ENCODE results near the gene CUEDC2. TPM values are rescaled to one million over a fixed set of nuclear protein-coding genes. Genes with fewer than 3 reads are reported as not detected.

CUEDC2 gene
- total RNA-seq, 1 experiment from 2014 or later, result 64.5 TPM

DNA sequence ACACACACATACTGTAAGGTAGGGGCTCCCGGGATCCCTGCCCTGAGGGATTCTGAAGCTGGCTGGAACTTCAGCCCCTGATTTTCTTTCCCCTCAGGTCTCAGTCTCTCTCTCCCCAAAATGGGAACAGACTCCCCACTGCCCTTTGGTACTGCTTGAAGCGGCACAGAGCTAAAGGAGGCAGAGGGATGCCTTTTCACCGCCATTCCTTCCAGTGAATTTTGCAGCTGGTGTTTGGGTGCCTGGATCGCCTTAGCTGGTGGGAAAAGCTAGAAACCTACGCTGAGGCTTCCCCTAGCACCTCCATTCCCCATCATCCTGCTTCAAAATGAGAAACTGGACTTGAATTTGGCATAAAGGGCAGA is 2.7 kb upstream of the CUEDC2 start:
- ChIA-PET CTCF (interaction anchor here (0.6 to 2.3 kb wide), 5 partner anchors 12 to 204 kb away, joined by 3 to 10 read pairs (median 4); no protein-coding TSS in a partner anchor), POLR2A (interaction anchor here (0.6 to 5.7 kb wide), 4 partner anchors 13 to 422 kb away, joined by 3 to 119 read pairs (median 33); partner anchors contain the start of genes ACTR1A, C10orf95 and FBXL15)
- H3K4me3 Mint-ChIP-seq (ENCODE audit: unreplicated experiment), result no peak overlapping the region
- no peak for DNase-seq (ENCODE audit: unreplicated experiment)
- H3K4me1 Mint-ChIP-seq (ENCODE audit: insufficient read depth, unreplicated experiment), result peaks cover 21% of the 10 kb centered on the region
- intact Hi-C loops (cut with micrococcal nuclease), result no loop called here
- TF ChIP-seq, protein P1, sequence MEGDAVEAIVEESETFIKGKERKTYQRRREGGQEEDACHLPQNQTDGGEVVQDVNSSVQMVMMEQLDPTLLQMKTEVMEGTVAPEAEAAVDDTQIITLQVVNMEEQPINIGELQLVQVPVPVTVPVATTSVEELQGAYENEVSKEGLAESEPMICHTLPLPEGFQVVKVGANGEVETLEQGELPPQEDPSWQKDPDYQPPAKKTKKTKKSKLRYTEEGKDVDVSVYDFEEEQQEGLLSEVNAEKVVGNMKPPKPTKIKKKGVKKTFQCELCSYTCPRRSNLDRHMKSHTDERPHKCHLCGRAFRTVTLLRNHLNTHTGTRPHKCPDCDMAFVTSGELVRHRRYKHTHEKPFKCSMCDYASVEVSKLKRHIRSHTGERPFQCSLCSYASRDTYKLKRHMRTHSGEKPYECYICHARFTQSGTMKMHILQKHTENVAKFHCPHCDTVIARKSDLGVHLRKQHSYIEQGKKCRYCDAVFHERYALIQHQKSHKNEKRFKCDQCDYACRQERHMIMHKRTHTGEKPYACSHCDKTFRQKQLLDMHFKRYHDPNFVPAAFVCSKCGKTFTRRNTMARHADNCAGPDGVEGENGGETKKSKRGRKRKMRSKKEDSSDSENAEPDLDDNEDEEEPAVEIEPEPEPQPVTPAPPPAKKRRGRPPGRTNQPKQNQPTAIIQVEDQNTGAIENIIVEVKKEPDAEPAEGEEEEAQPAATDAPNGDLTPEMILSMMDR (IDR thresholded peaks at IDR 0.05; ENCODE audit: unreplicated experiment), result no peak
- H3K36me3 Mint-ChIP-seq (ENCODE audit: insufficient read depth, unreplicated experiment), result no peaks in the 10 kb centered on the region
- H3K9me3 Mint-ChIP-seq (ENCODE audit: unreplicated experiment), result no peaks in the 10 kb centered on the region
- H3K27ac Mint-ChIP-seq (ENCODE audit: low read depth, unreplicated experiment), result no peak overlapping the region
- no peaks in the 10 kb centered on the region for H3K27me3 Mint-ChIP-seq (ENCODE audit: insufficient read depth, unreplicated experiment)
- BruUV-seq (replicated peaks), result no TSS peak

DNA sequence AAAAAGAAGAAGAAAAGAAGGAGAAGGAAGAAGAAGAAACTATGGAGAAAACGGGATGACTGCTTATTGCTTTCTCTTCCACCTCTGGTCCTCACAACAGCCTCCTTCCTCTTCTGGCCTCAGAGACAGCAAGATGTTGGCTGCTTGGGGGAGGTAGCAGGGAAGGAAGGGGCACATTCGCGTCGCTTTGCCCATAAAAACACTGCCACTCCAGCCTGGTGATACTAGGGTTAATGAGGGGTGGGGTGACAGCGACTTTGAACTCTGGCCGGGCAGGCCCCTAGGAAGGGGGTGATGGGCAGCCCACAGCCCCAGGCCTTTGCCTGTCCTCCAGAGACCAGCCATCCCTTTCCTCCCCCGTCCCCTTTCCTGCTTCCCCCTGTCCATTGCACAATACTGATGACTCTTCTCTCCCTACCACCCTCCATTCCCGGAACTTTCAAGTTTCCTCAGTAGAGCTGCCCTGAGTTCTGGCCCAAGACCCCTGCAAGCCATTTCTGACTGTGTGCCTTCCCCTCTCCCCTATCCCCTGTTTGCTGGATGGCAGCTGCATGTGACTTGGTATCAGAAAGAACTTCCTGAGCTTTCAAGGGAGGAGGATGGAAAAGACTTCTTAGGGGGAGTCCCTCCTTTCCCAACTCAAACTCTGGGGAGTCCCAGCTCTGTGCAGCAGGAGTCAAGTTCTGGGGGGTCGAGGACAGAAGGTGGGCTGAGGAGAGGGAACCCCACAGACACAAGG is 2.2 kb upstream of the CUEDC2 start:
- ChIA-PET POLR2A (interaction anchor here (0.6 to 5.7 kb wide), 4 partner anchors 13 to 423 kb away, joined by 3 to 119 read pairs (median 33); partner anchors contain the start of genes ACTR1A, C10orf95 and FBXL15), CTCF (interaction anchor here (0.6 to 2.3 kb wide), 6 partner anchors 12 to 204 kb away, joined by 3 to 10 read pairs (median 4); no protein-coding TSS in a partner anchor)
- intact Hi-C loops (cut with micrococcal nuclease), result no loop called here
- H3K27ac Mint-ChIP-seq (ENCODE audit: low read depth, unreplicated experiment), result no peak overlapping the region
- TF ChIP-seq, protein P1 (IDR thresholded peaks at IDR 0.05; ENCODE audit: unreplicated experiment), result no peak
- no peaks in the 10 kb centered on the region for H3K36me3 Mint-ChIP-seq (ENCODE audit: insufficient read depth, unreplicated experiment)
- BruUV-seq (replicated peaks), result no TSS peak
- H3K4me3 Mint-ChIP-seq (ENCODE audit: unreplicated experiment), result no peak overlapping the region
- peaks cover 21% of the 10 kb centered on the region for H3K4me1 Mint-ChIP-seq (ENCODE audit: insufficient read depth, unreplicated experiment)
- DNase-seq (ENCODE audit: unreplicated experiment), result peak; percentile 68
- H3K27me3 Mint-ChIP-seq (ENCODE audit: insufficient read depth, unreplicated experiment), result no peaks in the 10 kb centered on the region
- H3K9me3 Mint-ChIP-seq (ENCODE audit: unreplicated experiment), result no peaks in the 10 kb centered on the region

DNA sequence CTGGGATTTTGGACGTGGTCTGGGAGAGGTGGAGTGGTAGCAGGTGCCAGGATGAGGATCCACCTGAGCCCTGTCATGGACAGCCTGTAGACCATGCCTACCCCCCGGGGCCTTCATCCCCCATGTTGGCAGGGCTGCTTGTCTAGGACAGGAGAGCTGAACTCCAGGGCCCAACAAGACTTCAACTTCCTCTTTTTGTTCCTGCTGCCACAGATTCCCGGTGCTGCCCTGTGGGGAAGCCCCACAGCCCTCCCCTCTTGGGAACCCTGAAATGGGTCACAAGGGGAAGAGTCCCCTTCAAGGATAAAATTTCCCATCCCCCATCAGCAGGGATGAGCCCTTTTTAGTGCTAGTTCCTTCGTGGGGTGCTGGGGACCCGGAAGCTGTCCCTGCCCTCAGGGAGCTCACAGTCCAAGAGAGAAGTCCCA is 1.3 kb upstream of the CUEDC2 start:
- H3K9me3 Mint-ChIP-seq (ENCODE audit: unreplicated experiment), result no peaks in the 10 kb centered on the region
- intact Hi-C loops (cut with micrococcal nuclease), result no loop called here
- BruUV-seq (replicated peaks), result no TSS peak
- ChIA-PET POLR2A (interaction anchor here (0.6 to 5.7 kb wide), 4 partner anchors 10 to 38 kb away, joined by 3 to 119 read pairs (median 33); partner anchors contain the start of genes C10orf95, FBXL15 and NFKB2), CTCF (interaction anchor here (0.6 to 2.3 kb wide), 6 partner anchors 11 to 500 kb away, joined by 3 to 11 read pairs (median 5); partner anchors contain the start of gene FBXL15)
- peak overlapping the region; percentile 90 for H3K4me3 Mint-ChIP-seq (ENCODE audit: unreplicated experiment)
- no peaks in the 10 kb centered on the region for H3K27me3 Mint-ChIP-seq (ENCODE audit: insufficient read depth, unreplicated experiment)
- no peaks in the 10 kb centered on the region for H3K36me3 Mint-ChIP-seq (ENCODE audit: insufficient read depth, unreplicated experiment)
- peaks cover 21% of the 10 kb centered on the region for H3K4me1 Mint-ChIP-seq (ENCODE audit: insufficient read depth, unreplicated experiment)
- no peak for DNase-seq (ENCODE audit: unreplicated experiment)
- TF ChIP-seq, protein P1 (IDR thresholded peaks at IDR 0.05; ENCODE audit: unreplicated experiment), result no peak
- no peak overlapping the region for H3K27ac Mint-ChIP-seq (ENCODE audit: low read depth, unreplicated experiment)

DNA sequence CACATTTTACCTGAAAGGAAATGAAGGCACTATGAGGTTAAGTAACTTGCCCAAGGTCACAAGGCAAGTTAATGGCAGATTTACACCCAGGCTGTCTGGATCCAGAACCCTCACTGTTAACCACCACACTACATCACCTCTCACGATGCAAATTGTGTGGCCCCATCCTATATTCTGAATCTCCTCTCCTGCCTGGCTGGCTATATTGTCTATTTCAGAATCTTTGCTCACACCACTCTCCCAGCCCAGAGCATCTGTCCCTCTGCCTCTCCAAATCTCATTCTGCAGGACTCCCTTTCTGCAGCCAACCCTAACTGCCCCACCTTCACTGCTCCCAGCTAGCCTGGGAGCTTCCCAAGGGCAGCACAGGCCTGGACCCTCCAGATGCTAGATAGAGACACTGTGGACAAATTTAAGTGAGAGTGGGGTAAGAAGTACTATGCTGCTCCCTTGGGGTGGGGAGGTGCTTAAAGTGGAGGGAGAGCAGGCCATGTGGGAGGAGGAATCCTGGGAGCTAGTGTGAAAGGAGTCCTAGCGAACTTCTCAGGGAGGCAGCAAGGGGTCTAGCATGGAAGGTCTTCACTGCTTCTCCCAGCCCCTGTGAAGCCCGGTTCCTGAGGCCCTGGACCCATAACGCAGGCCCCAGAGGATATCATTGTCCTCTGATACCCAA is 786 bp downstream of the CUEDC2 start:
- Mint-ChIP-seq H3K27ac (ENCODE audit: low read depth, unreplicated experiment) (peak overlapping the region; percentile 94), H3K9me3 (ENCODE audit: unreplicated experiment) (no peaks in the 10 kb centered on the region), H3K27me3 (ENCODE audit: insufficient read depth, unreplicated experiment) (no peaks in the 10 kb centered on the region), H3K36me3 (ENCODE audit: insufficient read depth, unreplicated experiment) (no peaks in the 10 kb centered on the region), H3K4me1 (ENCODE audit: insufficient read depth, unreplicated experiment) (peaks cover 31% of the 10 kb centered on the region), H3K4me3 (ENCODE audit: unreplicated experiment) (peak overlapping the region; percentile 90)
- POLR2A ChIA-PET, result interaction anchor here (0.9 to 5.7 kb wide), 16 partner anchors 10 to 613 kb away, joined by 3 to 119 read pairs (median 6); partner anchors contain the start of genes ACTR1A, C10orf95, FBXL15 and NFKB2
- BruUV-seq (replicated peaks), result no TSS peak
- peak; percentile 47 for DNase-seq (ENCODE audit: unreplicated experiment)
- TF ChIP-seq, protein P1 (IDR thresholded peaks at IDR 0.05; ENCODE audit: unreplicated experiment), result no peak
- CTCF ChIA-PET, result interaction anchor here (0.6 to 2.2 kb wide), 6 partner anchors 9 to 202 kb away, joined by 3 to 11 read pairs (median 4); partner anchors contain the start of genes C10orf95 and FBXL15
- intact Hi-C loops (cut with micrococcal nuclease), result no loop called here

Data from MCF 10A (cell line).